ENCODE measurements around the gene BRCC3. TPM values are rescaled to one million over a fixed set of nuclear protein-coding genes. Genes with fewer than 3 reads are reported as not detected.
A peak's percentile ranks its signal among the peaks of the same experiment; 100 is the strongest.

Gene BRCC3
- total RNA-seq, 2 experiments from 2014 or later, result 11.9 to 25.8 TPM

GRCh38 chrX:155026727-155027508 lies 44.4 kb upstream of the BRCC3 start, which contains the start of gene FUNDC2:
TSS of gene FUNDC2 (plus strand) at chrX:155026844. CDS start at chrX:155026939, 95 bp downstream.
- H3K4me1 ChIP-seq (ENCODE audit: insufficient read depth, low read length, poor library complexity, severe bottlenecking), result peaks cover 9% of the 10 kb centered on the region
- H4K20me1 ChIP-seq (ENCODE audit: insufficient read depth, low read length), result no peaks in the 10 kb centered on the region
- H3K36me3 ChIP-seq (ENCODE audit: insufficient read depth, low read length), result no peaks in the 10 kb centered on the region
- no peaks in the 10 kb centered on the region for H3K9me2 ChIP-seq (ENCODE audit: insufficient read depth, low read length)
- peak within 1 kb of the TSS; percentile 93 for H3K4me3 ChIP-seq (ENCODE audit: low read depth, low read length, poor library complexity, severe bottlenecking)
- peak within 1 kb of the TSS; percentile 95 for H3K27ac ChIP-seq (ENCODE audit: low read depth, low read length, poor library complexity, severe bottlenecking)
- no peaks in the 10 kb centered on the region for H3K9me3 ChIP-seq (ENCODE audit: low read length)
- intact Hi-C loops (cut with micrococcal nuclease; ENCODE audit: unreplicated experiment), result loop anchor here (1.0 to 5.0 kb wide), 4 partner anchors 44 to 265 kb away; partner anchors contain the start of genes BRCC3, CMC4, DKC1 and MTCP1
- no peak for TF ChIP-seq EZH2phosphoT487 (IDR thresholded peaks at IDR 0.05; ENCODE audit: borderline replicate concordance, low read depth, low read length)
- no peak for TF ChIP-seq CTCF (conservative IDR thresholded peaks at IDR 0.05; ENCODE audit: low read length)
- peak within 1 kb of the TSS; percentile 80 for H3K4me2 ChIP-seq (ENCODE audit: low read length)
- no TSS peak for BruUV-seq (replicated peaks)
- DNase-seq (ENCODE audit: low spot score), result peak; percentile 93
- POLR2A ChIA-PET, result interaction anchor here (0.6 to 1.0 kb wide), 7 partner anchors 37 to 235 kb away, joined by 3 to 4 read pairs (median 3); partner anchors contain the start of genes CMC4 and MTCP1
- H3K79me2 ChIP-seq (ENCODE audit: insufficient read depth, low read depth, low read length), result peaks cover 41% of the 10 kb centered on the region
- peak within 1 kb of the TSS; percentile 72; the same call in 1 of the 2 replicates for H2AFZ ChIP-seq (ENCODE audit: low read length)
- CTCF ChIA-PET (ENCODE audit: unreplicated experiment), result interaction anchor here (0.6 kb wide), 1 partner anchor 36 kb away, joined by 4 read pairs; no protein-coding TSS in a partner anchor

- H2AFZ ChIP-seq (ENCODE audit: low read length), result peak overlapping the region; percentile 72; the same call in 1 of the 2 replicates
- H3K27ac ChIP-seq (ENCODE audit: low read depth, low read length, poor library complexity, severe bottlenecking), result peak overlapping the region; percentile 95
- no peaks in the 10 kb centered on the region for H4K20me1 ChIP-seq (ENCODE audit: insufficient read depth, low read length)
- H3K9me2 ChIP-seq (ENCODE audit: insufficient read depth, low read length), result no peaks in the 10 kb centered on the region
- H3K4me2 ChIP-seq (ENCODE audit: low read length), result peak overlapping the region; percentile 80
- TSS peak; percentile 86 for BruUV-seq (replicated peaks)
- peak overlapping the region; percentile 93 for H3K4me3 ChIP-seq (ENCODE audit: low read depth, low read length, poor library complexity, severe bottlenecking)
- H3K9me3 ChIP-seq (ENCODE audit: low read length), result no peaks in the 10 kb centered on the region
- peaks cover 42% of the 10 kb centered on the region for H3K79me2 ChIP-seq (ENCODE audit: insufficient read depth, low read depth, low read length)
- intact Hi-C loops (cut with micrococcal nuclease; ENCODE audit: unreplicated experiment), result loop anchor here (1.0 to 5.0 kb wide), 4 partner anchors 44 to 265 kb away; partner anchors contain the start of genes BRCC3, CMC4, DKC1 and MTCP1
- peaks cover 9% of the 10 kb centered on the region for H3K4me1 ChIP-seq (ENCODE audit: insufficient read depth, low read length, poor library complexity, severe bottlenecking)
- peak; percentile 33 for DNase-seq (ENCODE audit: low spot score)
- TF ChIP-seq EZH2phosphoT487 (IDR thresholded peaks at IDR 0.05; ENCODE audit: borderline replicate concordance, low read depth, low read length) (no peak), CTCF (conservative IDR thresholded peaks at IDR 0.05; ENCODE audit: low read length) (no peak)
- CTCF ChIA-PET (ENCODE audit: unreplicated experiment), result no interaction called here
- POLR2A ChIA-PET, result interaction anchor here (1.0 kb wide), 1 partner anchor 43 kb away, joined by 4 read pairs; the partner anchor contains the start of genes CMC4 and MTCP1
- no peaks in the 10 kb centered on the region for H3K36me3 ChIP-seq (ENCODE audit: insufficient read depth, low read length)
Observed at GRCh38 chrX:155027509-155028066, 43.7 kb upstream of the BRCC3 start.
